OCI-LY1 (cell line): ENCODE results near the gene LRRC42.

Source experiments
- H2AFZ ChIP-seq: fragments of 200-600 bp; sonication (generic), shearing (Covaris generic); 2 replicates; pipeline ENCODE4 v1.6.0; 2014; ENCODE audit warnings: antibody characterized with exemption, mild to moderate bottlenecking, low read length
- H3F3A ChIP-seq: fragments of 200-600 bp; sonication (generic), shearing (Covaris generic); 2 replicates; pipeline ENCODE4 v1.6.0; 2014; ENCODE audit warnings: mild to moderate bottlenecking, antibody characterized with exemption, low read length, moderate library complexity; ENCODE audit not compliant: insufficient read depth
- H3K27ac ChIP-seq: fragments of 200-600 bp; sonication (generic); 2 replicates; pipeline ENCODE4 v1.5.1; 2014; ENCODE audit warnings: low read length, mixed run types, mild to moderate bottlenecking, low read depth; ENCODE audit not compliant: poor library complexity, severe bottlenecking
- H3K27me3 ChIP-seq: fragments of 200-600 bp; sonication (generic); 2 replicates; pipeline ENCODE4 v1.6.0; 2014; ENCODE audit warnings: antibody characterized with exemption, mild to moderate bottlenecking, low read length, moderate library complexity; ENCODE audit not compliant: insufficient read depth
- H3K36me3 ChIP-seq: fragments of 200-600 bp; sonication (generic); 2 replicates; pipeline ENCODE4 v1.6.1; 2014; ENCODE audit warnings: mild to moderate bottlenecking, antibody characterized with exemption, low read length, moderate library complexity, mixed read lengths; ENCODE audit not compliant: insufficient read depth
- H3K4me1 ChIP-seq: fragments of 200-600 bp; sonication (generic); 2 replicates; pipeline ENCODE4 v1.5.1; 2014; ENCODE audit warnings: mild to moderate bottlenecking, low read length, moderate library complexity; ENCODE audit not compliant: insufficient read depth, severe bottlenecking
- H3K4me2 ChIP-seq: fragments of 200-600 bp; sonication (generic), shearing (Covaris generic); 2 replicates; pipeline ENCODE4 v1.6.1; 2014; ENCODE audit warnings: low read length
- H3K4me3 ChIP-seq: fragments of 200-600 bp; sonication (generic); 2 replicates; pipeline ENCODE4 v1.5.1; 2014; ENCODE audit warnings: low read length, low read depth, mild to moderate bottlenecking, mixed read lengths; ENCODE audit not compliant: poor library complexity, severe bottlenecking
- H3K79me2 ChIP-seq: fragments of 200-600 bp; shearing (Covaris generic); 2 replicates; pipeline ENCODE4 v1.6.1; 2016; ENCODE audit warnings: mixed run types, low read length, mixed read lengths; ENCODE audit not compliant: insufficient read depth
- H3K9ac ChIP-seq: fragments of 200-600 bp; sonication (generic), shearing (Covaris generic); 2 replicates; pipeline ENCODE4 v1.6.1; 2014; ENCODE audit warnings: mild to moderate bottlenecking, low read length, mixed read lengths
- H3K9me2 ChIP-seq: fragments of 200-600 bp; sonication (generic), shearing (Covaris generic); 2 replicates; pipeline ENCODE4 v1.6.1; 2014; ENCODE audit warnings: low read depth, mild to moderate bottlenecking, low read length, mixed read lengths
- H3K9me3 ChIP-seq: fragments of 200-600 bp; shearing (Covaris generic); 2 replicates; pipeline ENCODE4 v1.6.1; 2014; ENCODE audit warnings: low read length, mixed read lengths
- H4K20me1 ChIP-seq: fragments of 200-600 bp; sonication (generic), shearing (Covaris generic); 2 replicates; pipeline ENCODE4 v1.6.0; 2016; ENCODE audit warnings: mild to moderate bottlenecking, low read length; ENCODE audit not compliant: insufficient read depth
- EZH2 ChIP-seq: fragments of 200-600 bp; sonication (generic), shearing (Covaris generic); IDR thresholded peaks from 2 replicates; pipeline ENCODE4 v1.8.0; 2017; ENCODE audit warnings: borderline replicate concordance, mixed run types, mild to moderate bottlenecking, antibody characterized with exemption, low read length, moderate library complexity, mixed read lengths
- TF ChIP-seq, protein P1 (sequence below): fragments of 200-600 bp; sonication (generic), shearing (Covaris generic); IDR thresholded peaks from 2 replicates; pipeline ENCODE4 v1.5.1; 2017; ENCODE audit warnings: mild to moderate bottlenecking, antibody characterized with exemption, low read length, moderate library complexity, mixed read lengths

Gene LRRC42

DNA sequence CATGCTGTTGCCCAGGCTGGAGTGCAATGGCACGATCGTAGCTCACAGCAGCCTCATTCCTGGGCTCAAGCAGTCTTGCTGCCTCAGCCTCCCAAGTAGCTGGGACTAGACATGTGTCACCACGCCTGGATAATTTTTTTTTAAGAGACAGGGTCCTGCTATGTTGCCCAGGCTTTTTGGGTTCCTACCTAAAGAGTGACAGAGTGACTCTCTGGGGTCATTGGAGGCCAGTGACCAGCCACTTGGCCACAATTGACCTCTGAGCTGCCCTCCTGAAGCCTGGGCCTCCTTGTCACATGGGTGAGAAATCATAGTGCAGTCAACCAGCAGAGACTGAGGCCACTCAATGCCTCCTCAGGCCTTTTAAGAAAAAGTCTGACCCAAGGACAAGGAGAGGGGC lies 46.4 kb upstream of the LRRC42 start:
- Histone ChIP-seq H3K79me2 (no peaks in the 10 kb centered on the region), H3K36me3 (no peaks in the 10 kb centered on the region), H3K4me1 (no peaks in the 10 kb centered on the region), H3K9me3 (no peaks in the 10 kb centered on the region), H3K4me3 (no peak overlapping the region), H3K9ac (no peak overlapping the region), H3F3A (no peaks in the 10 kb centered on the region), H3K4me2 (no peak overlapping the region), H3K27ac (no peak overlapping the region), H3K9me2 (no peaks in the 10 kb centered on the region), H4K20me1 (no peaks in the 10 kb centered on the region), H2AFZ (no peak overlapping the region), H3K27me3 (no peaks in the 10 kb centered on the region)
- TF ChIP-seq, protein P1, sequence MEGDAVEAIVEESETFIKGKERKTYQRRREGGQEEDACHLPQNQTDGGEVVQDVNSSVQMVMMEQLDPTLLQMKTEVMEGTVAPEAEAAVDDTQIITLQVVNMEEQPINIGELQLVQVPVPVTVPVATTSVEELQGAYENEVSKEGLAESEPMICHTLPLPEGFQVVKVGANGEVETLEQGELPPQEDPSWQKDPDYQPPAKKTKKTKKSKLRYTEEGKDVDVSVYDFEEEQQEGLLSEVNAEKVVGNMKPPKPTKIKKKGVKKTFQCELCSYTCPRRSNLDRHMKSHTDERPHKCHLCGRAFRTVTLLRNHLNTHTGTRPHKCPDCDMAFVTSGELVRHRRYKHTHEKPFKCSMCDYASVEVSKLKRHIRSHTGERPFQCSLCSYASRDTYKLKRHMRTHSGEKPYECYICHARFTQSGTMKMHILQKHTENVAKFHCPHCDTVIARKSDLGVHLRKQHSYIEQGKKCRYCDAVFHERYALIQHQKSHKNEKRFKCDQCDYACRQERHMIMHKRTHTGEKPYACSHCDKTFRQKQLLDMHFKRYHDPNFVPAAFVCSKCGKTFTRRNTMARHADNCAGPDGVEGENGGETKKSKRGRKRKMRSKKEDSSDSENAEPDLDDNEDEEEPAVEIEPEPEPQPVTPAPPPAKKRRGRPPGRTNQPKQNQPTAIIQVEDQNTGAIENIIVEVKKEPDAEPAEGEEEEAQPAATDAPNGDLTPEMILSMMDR: no peak
- no peak for TF ChIP-seq EZH2

DNA sequence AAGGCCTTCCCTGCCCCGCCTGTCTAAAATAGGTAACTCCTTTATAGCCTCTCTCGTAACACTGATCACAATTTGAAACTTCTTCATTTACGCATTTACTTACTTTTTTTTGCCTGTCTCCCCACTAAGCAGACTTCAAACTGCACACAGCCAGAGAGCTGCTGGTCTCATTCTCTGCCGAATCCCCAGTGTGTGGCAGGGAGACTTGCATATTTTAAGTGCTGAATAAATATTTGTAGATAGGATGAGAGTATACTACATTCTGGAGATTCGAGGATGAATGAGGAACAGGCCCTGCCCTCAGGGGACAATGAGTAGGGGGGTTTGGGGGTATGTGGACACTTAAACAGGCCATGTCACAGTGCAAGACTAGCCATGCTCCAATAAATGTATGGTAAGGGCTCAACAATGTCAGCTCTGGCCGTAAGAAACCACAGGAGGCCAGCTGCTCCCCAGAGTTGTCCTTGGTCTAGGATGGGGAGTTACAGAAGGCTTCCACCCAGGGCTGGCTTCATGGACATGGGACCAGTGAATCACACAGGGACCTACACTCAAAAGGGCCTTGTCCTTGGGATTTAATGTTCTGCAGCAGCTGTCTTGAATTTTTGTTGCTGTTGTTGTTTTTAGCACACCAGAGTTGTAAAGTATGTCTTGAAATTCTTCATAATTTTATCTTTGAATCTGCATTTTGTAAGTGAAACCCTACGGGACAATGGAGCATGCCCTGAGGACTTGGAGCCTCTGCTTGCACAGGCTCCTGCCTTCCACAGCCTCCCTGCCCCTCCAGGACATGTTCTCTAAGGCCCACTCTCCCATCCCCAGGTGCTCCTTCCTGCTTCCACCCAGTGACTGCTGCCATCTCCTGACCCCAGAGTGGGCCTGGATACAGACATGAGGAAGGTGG lies 43.7 kb upstream of the LRRC42 start:
- TF ChIP-seq, protein P1: no peak
- no peak for TF ChIP-seq EZH2
- Histone ChIP-seq H3K27me3 (no peaks in the 10 kb centered on the region), H3K9ac (no peak overlapping the region), H3K4me2 (no peak overlapping the region), H3K27ac (no peak overlapping the region), H3K36me3 (no peaks in the 10 kb centered on the region), H3K9me3 (no peaks in the 10 kb centered on the region), H3F3A (no peaks in the 10 kb centered on the region), H3K79me2 (no peaks in the 10 kb centered on the region), H4K20me1 (no peaks in the 10 kb centered on the region), H3K4me3 (no peak overlapping the region), H3K9me2 (no peaks in the 10 kb centered on the region), H2AFZ (no peak overlapping the region), H3K4me1 (no peaks in the 10 kb centered on the region)

DNA sequence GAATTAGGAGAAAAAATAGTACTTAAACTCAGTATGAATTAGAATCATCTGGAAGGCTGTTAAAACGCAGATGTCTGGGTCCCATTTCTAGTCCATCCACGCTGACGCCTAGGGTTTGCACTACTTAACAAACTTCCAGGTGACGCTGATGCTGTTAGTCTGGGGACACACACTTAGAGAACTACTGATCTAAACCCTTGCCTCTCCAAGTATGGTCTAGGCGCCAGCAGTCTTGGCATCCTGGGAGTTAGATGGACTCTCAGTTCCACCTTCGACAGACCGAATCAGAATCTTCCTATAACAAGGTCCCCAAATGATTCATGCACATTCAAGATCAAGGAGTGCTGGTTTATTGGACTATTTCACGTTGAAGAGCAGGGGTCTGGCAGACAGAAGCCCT lies 40.6 kb upstream of the LRRC42 start:
- H3K4me2 ChIP-seq: no peak overlapping the region
- H3F3A ChIP-seq: no peaks in the 10 kb centered on the region
- TF ChIP-seq EZH2: no peak
- TF ChIP-seq, protein P1: no peak
- H3K9me3 ChIP-seq: no peaks in the 10 kb centered on the region
- H3K27me3 ChIP-seq: no peaks in the 10 kb centered on the region
- H3K4me3 ChIP-seq: no peak overlapping the region
- no peaks in the 10 kb centered on the region for H3K36me3 ChIP-seq
- no peaks in the 10 kb centered on the region for H3K79me2 ChIP-seq
- H4K20me1 ChIP-seq: no peaks in the 10 kb centered on the region
- no peaks in the 10 kb centered on the region for H3K4me1 ChIP-seq
- H3K27ac ChIP-seq: no peak overlapping the region
- H3K9me2 ChIP-seq: no peaks in the 10 kb centered on the region
- H2AFZ ChIP-seq: no peak overlapping the region
- H3K9ac ChIP-seq: no peak overlapping the region
